ENCODE measurements around the gene PAX8. TPM values are rescaled to one million over a fixed set of nuclear protein-coding genes. Genes with fewer than 3 reads are reported as not detected.

PAX8 gene
- total RNA-seq, 4 donors from 2014 or later: 0.62 to 2.5 (median 1.1) TPM; not detected in 1

- TF ChIP-seq POLR2AphosphoS5 (IDR thresholded peaks at IDR 0.05) (no peak), POLR2A (IDR thresholded peaks at IDR 0.05) (no peak), CTCF (IDR thresholded peaks at IDR 0.05) (no peak), EP300 (IDR thresholded peaks at IDR 0.05) (no peak)
- no peak overlapping the region for H3K27ac ChIP-seq
- H3K36me3 ChIP-seq: no peaks in the 10 kb centered on the region
- H3K9me3 ChIP-seq: no peaks in the 10 kb centered on the region
- no peak for ATAC-seq
- H3K27me3 ChIP-seq: no peaks in the 10 kb centered on the region
- H3K4me1 ChIP-seq: peaks cover 0 to 37% (median 10%) of the 10 kb centered on the region in 3 donors
- 77 to 100% methylated on average over 1 to 2 of the region's 2 CpGs for WGBS, 2 donors (ENCODE audit: low coverage in 1 of 2)
- no peak overlapping the region for H3K4me3 ChIP-seq
Measured at GRCh38 chr2:113207021-113207420, 71.7 kb downstream of the PAX8 start.

GRCh38 chr2:113206251-113206650 is 72.5 kb downstream of the PAX8 start:
- 64 to 88% methylated on average over 4 of the region's 6 CpGs for WGBS, 2 donors (ENCODE audit: low coverage in 1 of 2)
- H3K4me3 ChIP-seq: no peak overlapping the region
- TF ChIP-seq EP300 (IDR thresholded peaks at IDR 0.05): no peak
- TF ChIP-seq POLR2AphosphoS5 (IDR thresholded peaks at IDR 0.05): no peak
- no peak for TF ChIP-seq CTCF (IDR thresholded peaks at IDR 0.05)
- no peak for TF ChIP-seq POLR2A (IDR thresholded peaks at IDR 0.05)

GRCh38 chr2:113203901-113204519 is 74.7 kb downstream of the PAX8 start:
- ATAC-seq: peak; percentile 59
- H3K27me3 ChIP-seq: no peaks in the 10 kb centered on the region
- H3K4me1 ChIP-seq: peaks cover 0 to 19% (median 0%) of the 10 kb centered on the region in 3 donors
- H3K27ac ChIP-seq: peak overlapping the region in 1 of 4 donors; percentile 5
- H3K9me3 ChIP-seq: no peaks in the 10 kb centered on the region
- H3K36me3 ChIP-seq: no peaks in the 10 kb centered on the region
- TF ChIP-seq POLR2A (IDR thresholded peaks at IDR 0.05) (no peak), CTCF (IDR thresholded peaks at IDR 0.05) (peak in 3 of 4 experiments; percentile 76 to 88 (median 78))
- no peak overlapping the region for H3K4me3 ChIP-seq
- WGBS, 2 donors (ENCODE audit: low coverage in 1 of 2): no CpG with 5 or more reads among the region's 5 CpGs

More at GRCh38 chr2:113206251-113206650, 72.5 kb downstream of the PAX8 start:
- no peaks in the 10 kb centered on the region for H3K27me3 ChIP-seq
- no peaks in the 10 kb centered on the region for H3K9me3 ChIP-seq
- peaks cover 0 to 29% (median 3%) of the 10 kb centered on the region in 3 donors for H3K4me1 ChIP-seq
- H3K27ac ChIP-seq: no peak overlapping the region
- no peaks in the 10 kb centered on the region for H3K36me3 ChIP-seq
- ATAC-seq: no peak

GRCh38 chr2:113203217-113203530 is 75.5 kb downstream of the PAX8 start:
- H3K27ac ChIP-seq: no peak overlapping the region
- H3K4me3 ChIP-seq: no peak overlapping the region
- H3K4me1 ChIP-seq: peaks cover 0 to 22% (median 5%) of the 10 kb centered on the region in 3 donors
- no peaks in the 10 kb centered on the region for H3K9me3 ChIP-seq
- TF ChIP-seq POLR2AphosphoS5 (IDR thresholded peaks at IDR 0.05): no peak
- no peak for TF ChIP-seq CTCF (IDR thresholded peaks at IDR 0.05)
- TF ChIP-seq EP300 (IDR thresholded peaks at IDR 0.05): no peak
- H3K27me3 ChIP-seq: no peaks in the 10 kb centered on the region
- H3K36me3 ChIP-seq: no peaks in the 10 kb centered on the region
- no peak for ATAC-seq

Data from gastroesophageal sphincter (tissue), 4 donors.